ENCODE results near the gene UBE2G2.
A peak's percentile ranks its signal among the peaks of the same experiment; 100 is the strongest.
"Not testable (repeated sequence)": the region's sequence is repeated elsewhere in the genome, so short reads cannot be mapped to it uniquely, and the experiment has no call there.

Gene UBE2G2

DNA sequence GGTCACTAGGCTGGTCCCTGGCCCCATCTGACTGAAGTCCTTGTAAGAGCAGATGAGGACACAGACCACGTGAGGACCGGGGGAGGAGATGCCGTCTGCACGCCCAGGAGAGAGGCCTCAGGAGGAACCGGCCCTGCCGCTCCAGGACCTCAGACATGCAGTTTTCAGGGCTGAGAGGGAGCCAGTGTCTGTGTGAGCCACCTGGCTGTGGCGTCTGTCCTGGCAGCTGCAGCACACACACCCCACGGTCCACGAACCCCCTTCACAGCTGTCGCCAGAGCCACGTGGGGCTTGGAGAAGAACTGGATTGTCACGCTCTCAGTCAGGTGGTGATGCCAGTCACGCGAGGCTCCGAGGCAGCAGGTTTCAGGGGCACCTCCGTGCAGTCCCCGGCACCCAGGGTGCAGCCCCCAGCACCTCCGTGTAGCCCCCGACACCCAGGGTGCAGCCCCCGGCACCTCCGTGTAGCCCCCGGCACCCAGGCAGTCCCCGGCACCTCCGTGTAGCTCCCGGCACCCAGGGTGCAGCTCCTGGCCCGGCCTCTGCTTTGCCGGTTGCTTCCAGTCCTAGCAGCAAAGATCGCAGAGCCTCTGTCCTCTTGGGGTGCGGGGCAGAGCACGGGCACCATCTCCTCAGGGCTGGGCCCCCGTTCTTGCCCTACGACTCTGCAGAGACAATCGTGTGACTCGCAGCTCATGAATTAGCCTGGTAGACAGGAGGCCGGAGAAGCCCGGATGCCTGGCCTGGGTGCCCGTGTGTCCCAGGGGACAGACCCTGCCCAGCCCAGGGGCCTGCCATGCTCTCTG is 35.2 kb upstream of the UBE2G2 start:
- FAIRE-seq (no peak), DNase-seq (ENCODE audit: low spot score) (no peak)

DNA sequence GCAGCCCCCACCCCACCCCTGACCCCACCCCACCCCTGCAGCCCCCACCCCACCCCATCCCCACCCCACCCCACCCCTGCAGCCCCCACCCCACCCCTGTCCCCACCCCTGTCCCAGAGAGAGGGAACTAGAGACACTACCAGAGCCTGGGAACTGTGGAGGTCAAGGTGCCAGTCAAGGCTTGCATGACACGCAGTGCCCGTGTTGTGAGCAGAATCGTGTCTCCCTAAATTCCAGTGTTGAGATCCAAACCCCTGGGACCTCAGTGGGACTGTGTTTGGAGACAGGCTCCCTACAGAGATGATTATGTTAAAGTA is 34.7 kb upstream of the UBE2G2 start:
- no peak for FAIRE-seq
- DNase-seq (ENCODE audit: low spot score), result no peak

DNA sequence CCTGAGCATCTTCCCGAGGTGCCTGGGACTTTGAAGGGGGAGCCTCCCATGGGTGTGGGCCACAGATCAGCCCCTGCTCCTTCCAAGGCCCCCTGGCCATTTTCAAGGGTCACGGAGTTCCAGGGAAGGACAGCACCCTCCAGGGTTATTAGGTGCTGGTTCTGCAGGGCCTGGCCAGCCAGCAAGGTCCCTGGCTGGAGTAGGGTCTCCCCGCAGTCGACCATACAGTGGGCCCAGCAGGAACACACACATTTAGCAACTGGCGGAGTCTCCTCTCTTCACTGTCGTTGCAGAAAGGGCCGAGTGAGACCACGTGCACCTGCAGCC is 34.0 kb upstream of the UBE2G2 start:
- FAIRE-seq, result no peak
- no peak for DNase-seq (ENCODE audit: low spot score)

DNA sequence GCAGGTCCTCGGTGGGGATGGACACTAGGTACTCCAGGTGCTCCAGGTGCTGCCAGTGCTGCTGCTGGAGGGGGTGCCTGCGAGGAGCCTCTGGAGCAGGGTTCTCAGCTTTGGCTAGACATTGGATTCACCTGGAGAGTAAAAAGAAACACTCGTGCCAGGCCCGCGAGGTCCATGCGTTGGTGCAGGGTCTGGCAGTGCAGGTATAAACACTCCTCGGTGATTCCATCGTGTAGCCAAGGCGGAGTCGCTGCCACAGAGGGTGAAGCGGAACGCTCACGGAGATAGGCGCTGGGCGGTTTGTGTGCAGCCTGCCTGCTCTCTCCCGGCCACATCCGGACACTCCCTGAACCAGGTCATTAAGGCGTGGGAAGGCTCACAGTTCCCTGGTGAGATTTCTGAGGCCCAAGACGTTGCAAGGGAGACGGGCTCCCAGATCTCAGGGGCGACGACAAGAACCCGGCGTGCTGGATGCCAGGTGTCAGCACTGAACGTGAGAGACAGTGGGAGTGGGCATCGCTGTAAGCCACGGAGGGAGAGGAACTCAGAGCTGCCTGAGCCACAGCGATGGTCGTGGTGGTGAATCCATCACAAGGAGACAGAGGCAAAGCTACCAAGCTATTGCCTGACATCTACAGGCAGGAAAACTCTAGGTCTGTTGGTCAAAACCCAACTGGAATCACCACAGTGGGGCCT is 33.5 kb upstream of the UBE2G2 start:
- FAIRE-seq (no peak), DNase-seq (ENCODE audit: low spot score) (no peak)

DNA sequence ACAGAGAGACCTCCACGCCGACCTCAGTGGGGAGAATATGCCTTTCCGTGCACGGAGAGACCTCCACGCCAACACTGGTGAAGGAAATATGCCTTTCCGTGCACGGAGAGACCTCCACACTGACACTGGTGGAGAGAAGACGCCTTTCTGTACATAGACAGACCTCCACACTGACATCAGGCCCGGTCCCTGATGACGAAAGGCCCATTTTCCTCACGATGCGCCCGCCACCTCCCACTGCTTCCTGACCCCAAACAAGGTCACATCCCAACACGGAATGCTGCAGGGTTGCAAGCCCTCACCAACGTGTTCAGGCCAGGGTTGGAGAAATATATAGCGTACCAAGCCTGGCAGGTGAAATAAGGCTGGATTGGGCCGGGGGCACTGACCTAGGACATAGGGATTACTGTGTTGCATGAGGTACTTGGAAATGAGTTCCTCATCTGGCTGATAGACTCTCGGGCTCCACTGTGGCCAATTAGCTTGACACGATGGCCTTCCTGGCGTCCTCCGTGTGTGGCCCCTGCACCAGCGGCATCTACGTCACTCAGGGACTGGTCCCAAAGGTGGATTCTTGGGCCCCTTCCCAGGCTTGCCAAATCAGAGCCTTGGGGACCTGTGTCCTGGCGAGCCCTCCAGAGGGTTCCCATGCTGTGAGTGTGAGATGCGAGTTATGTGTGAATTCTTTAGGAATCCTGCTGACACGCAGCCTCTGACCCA is 32.8 kb upstream of the UBE2G2 start:
- no peak for FAIRE-seq
- DNase-seq (ENCODE audit: low spot score), result no peak

DNA sequence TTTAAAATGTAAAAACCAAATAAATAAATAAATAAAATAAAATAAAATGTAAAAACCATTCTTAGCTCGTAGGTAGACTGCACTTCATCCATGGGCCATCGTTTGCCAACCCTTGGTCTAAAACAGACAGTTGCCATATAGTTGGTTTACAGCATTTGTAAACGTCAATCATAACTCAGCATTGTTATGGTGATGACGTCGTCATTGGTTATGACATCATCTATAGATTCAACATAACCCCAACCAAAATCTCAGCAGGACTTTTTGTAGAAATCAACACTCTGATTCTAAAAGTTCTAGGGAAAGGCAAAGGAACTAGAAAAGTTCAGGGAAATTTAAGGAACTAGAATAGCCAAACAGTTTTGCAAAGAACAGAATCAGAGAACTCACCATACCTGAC is 32.0 kb upstream of the UBE2G2 start:
- FAIRE-seq (no peak), DNase-seq (ENCODE audit: low spot score) (no peak)

DNA sequence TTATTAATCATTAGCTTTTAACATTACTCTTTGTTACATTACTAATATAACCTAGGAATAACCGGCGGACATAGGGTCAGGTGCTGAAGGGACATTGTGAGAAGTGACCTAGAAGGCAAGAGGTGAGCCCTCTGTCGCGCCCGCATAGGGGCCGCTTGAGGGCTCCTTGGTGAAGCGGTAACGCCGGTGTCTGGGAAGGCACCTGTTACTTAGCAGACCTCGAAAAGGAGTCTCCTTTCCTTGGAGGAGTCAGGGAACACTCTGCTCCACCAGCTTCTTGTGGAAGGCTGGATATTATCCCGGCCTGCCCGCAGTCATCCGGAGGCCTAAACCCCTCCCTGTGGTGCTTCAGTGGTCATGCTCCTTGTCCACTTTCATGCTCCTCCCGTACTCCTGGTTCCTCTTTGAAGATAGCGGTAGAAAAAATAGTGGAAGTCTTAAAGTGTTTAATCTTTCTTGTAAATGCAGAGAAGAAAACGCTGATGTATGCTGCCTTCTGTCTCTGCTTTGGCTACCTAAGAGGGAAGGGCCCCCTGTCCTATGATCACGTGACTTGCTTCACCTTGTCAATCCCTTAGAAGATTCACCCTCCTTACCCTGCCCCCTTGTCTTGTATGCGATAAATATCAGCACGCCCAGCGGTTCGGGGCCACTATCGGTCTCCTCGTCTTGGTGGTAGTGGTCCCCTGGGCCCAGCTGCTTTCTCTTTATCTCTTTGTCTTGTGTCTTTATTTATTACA is 31.1 kb upstream of the UBE2G2 start:
- FAIRE-seq, result not testable (repeated sequence)

DNA sequence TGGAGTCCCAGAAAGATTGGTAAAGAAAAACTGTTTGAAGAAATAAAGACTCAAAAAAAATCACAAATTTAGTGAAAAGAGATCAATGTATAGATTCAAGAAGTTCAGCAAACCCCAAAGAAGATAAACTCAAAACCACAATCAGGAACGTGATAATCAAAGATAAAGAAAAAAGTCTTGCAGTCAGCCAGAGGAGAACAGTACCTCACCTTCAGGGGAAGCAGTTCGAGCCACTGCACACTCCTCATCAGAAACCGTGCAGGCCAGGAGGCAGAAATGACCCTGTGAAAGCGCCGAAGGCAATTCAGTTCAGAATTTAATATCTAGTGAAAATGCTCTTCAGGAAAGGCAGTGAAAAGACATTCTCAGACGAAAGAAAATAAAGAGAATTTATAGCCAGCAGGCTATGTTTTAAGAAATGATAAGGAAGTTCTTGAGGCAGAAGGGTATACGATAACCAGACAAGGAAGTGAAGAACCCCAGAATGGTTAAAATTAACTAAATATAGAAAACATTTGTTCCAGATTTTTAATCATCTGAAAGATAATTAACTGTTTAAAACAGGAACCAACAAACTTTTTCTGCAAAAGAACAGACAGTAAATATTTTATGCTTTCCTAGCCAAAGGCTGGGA is 29.7 kb upstream of the UBE2G2 start:
- FAIRE-seq (no peak), DNase-seq (ENCODE audit: low spot score) (no peak)

More for the DNA sequence above, 31.1 kb upstream of the UBE2G2 start:
- not testable (repeated sequence) for DNase-seq (ENCODE audit: low spot score)

DNA sequence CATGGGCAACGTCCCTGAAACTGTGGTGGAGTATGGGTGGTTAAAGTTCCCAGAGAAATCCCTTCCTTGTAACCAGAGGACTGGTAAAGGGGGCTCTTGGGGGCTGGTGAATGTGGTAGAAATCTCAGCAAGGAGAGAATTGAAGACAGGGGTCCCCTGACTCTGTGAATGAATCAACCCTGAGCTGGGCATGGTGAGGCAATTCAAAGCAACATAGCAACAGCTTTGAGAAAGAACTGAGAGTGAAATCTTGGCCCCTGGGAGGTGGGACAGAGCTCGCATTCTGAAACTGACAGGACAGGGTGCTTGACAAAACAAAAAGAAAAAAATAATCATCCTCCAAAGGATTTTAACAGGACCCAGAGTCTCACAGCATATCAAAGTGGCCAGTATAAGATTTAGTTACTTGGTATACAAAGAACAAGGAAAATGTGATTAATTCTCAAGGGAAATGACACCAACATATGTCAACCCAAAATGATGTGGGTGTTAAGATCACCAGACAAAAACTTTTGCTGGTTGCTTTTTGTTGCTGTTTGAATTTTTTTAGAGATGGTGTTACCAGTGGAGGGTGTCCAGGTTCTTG is 28.0 kb upstream of the UBE2G2 start:
- FAIRE-seq, result no peak
- no peak for DNase-seq (ENCODE audit: low spot score)

DNA sequence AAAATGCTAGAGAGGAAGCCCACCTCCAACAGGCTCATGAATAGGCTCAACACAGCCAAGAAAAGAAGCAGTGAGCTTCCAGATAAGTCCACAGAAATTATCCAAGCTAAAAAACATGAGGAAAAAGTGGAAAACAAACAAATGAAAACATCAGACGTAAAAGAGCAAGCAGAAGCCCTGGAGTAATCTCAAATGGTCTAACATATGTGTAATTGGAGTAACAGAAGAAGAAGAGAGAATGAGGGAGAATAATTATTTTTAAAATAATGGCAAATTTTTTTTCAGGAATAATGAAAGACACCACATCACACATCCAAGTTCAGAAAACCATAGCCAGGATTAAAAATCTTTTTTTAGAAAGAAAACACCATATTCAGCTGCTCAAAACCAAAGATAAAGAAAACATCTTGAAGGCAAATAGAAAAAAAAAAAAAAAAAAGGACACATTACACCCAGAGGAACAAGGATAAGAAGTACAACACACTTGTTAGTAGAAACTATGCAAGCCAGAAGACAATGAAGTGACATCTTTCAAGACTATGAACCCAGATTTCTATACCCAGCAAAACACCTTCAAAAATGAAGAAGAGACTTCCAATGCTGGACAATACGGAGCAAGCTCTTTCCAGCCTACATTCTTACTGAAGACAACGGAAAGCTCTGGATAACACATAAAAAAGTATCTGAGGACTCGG is 26.9 kb upstream of the UBE2G2 start:
- no peak for DNase-seq (ENCODE audit: low spot score)
- FAIRE-seq, result no peak

DNA sequence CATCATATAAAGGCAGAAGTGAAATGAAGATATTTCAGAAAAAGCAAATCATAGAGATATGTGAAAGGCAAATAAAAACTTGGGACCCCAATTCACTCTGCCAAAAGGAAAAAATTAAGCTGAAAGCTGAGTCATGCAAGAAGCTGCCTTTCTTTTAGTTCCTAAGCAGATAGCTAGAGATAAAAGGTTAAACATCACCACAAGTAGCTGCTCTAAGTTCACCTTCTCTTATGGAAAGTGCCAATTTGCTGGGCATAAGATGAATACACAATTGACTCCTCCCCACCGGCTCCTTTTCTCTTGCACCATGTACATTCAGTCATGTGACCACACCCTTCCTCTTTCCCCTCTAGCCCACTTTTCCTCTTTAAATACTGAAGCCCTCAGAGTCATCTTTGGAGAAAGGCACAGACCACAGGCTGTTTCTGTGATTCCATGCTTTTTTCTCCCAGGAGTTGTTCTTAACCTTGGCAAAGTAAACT is 21.6 kb upstream of the UBE2G2 start:
- no peak for FAIRE-seq
- DNase-seq (ENCODE audit: low spot score), result no peak

DNA sequence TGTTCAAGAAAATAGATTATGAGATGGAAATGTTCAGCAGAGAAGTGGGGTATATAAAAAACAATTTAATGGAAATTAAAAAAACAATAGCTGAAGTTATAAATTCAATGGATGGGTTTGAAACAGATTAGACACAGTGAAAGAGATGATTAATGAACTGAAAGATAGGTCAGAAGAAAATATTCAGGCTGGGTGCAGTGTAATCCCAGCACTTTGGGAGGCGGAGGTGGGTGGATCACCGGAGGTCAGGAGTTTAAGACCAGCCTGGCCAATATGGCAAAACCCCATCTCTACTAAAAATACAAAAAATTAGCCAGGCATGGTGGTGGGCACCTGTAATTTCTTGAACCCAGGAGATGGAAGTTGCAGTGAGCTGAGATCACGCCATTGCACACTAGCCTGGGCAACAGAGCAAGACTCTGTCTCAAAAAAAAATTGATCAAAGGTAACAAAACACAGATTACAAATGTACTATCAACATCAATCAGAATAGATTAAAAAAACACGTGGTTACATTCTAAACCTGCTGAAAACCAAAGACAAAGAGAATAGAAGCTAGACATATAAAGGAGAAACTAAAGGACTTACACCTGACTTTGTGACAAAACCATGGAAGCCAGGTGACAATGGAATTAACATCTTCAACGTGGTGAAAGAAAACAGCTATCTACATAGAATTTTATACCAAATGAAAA is 21.0 kb upstream of the UBE2G2 start:
- FAIRE-seq (no peak), DNase-seq (ENCODE audit: low spot score) (no peak)

DNA sequence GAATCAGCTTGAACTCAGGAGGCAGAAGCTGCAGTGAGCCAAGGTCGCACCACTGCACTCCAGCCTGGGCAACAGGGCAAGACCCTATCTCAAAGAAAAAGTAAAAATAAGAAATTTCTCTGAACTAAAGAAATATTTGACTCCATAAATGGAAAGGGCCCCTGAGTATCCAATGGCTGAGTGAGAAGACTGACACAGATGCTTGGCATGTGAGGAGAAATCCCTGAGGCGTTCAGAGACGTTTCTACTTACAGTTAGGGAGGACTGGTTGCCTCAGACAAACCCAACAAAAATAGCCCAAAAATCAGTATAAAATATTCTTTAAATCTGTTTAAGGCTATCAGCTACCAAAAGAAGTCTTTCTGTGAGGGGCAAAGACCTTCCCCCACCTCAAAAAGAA is 19.2 kb upstream of the UBE2G2 start:
- FAIRE-seq (no peak), DNase-seq (ENCODE audit: low spot score) (no peak)

DNA sequence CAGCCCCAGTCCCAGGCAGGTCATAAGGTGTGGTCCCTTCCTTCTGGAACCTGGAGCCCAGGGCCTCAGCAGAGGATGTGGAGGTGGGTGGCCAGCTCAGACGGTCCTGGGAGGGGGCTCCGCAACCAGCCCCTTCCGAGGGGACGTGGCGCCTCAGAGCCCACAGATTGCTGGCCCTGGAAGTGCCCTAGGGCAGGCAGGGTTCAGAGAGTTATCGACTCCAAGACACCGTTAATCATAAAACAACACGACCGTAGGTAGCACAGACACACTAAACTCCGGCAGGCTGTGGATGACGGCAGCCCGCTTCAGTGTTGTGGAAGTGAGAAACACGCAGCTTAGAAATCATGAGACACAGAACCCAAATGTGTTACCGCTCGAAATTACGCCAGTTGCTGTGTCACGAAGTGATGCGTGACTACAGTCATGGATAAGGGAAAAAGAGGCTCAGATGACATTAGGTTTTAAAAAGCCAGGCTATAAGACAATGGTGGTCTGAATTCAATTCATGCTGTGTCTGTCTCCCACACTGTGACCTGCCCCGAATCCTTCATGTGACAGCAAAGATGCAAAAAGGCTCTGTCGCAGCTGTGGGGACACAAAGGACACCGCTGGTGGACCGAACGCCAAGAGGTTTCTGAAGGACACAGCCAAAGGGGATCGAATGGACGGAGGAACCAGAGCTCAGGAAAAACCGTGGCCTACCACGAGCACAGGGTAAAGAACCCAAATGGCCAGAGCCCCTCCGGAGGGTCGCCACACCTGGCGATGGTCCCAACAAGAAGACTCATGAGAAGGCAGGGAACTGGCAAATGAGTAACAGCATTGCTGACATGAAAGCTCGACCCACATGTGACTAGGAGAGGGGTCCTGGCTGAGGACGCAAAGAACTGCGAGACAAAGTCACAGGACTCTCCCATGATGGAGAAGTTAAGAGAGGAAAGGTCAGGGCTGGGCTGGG is 17.9 kb upstream of the UBE2G2 start:
- DNase-seq (ENCODE audit: low spot score) (no peak), FAIRE-seq (no peak)

DNA sequence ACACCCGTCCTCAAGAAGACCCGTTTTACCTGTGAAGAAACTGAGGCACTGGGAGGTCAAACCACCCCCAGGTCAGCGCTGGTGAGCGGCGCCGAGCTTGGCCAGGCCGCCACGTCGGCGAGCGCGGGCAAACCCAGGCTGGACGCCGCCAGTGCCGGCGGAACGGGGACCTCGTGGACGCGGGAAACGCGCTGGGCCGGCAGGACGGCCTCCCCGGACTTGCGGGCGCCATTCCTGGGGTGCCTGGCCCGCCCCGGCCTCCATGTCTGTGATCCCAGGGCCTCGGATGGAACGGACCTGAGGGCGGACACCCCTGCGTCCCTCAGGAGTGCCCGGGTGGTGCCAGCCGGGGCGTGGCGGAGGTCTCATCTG is 17.0 kb upstream of the UBE2G2 start:
- DNase-seq (ENCODE audit: low spot score) (no peak), FAIRE-seq (no peak)

DNA sequence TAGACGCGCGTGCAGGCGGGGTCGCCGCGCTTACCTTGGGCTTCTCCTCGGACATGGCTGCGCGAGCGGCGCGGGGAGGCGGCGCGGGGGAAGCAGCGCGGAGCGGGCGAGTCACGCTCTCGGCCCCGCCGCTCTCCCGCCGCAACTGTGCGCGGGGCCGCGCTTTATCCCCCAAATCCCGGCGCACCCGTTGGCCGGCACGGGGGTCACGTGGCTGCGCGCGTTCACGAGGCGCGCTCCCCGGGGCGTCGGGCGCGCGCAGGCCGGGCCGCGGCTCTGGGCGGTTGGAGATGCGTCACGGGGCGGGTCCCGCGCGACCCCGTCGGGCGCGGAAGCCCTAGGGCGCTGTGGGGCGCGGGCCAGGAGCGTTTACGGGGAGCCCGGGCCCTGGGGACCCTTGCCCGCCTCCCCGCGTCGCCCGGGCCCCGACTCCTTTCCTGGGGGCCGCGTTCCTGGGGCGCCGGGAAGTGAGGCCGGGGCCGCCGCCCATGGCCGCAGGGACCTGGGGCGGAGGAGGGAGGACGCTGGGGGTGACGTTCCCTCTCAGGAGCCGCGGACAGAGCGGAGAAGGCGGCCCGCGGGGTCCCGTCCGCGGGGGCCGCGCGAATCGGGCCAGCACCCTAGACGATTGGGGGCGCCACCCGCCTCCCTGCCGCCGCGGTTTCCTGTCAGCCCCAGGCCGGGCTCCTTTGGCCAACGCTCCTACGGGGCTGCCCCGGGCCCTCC is 16.5 kb upstream of the UBE2G2 start, which contains the start of gene SUMO3:
Gene SUMO3, minus strand, starts transcription at position 149 of the 726 bp plus-strand sequence. Its CDS starts 94 bp downstream, at position 55.
- DNase-seq (ENCODE audit: low spot score) (peak; percentile 89), FAIRE-seq (no peak)

DNA sequence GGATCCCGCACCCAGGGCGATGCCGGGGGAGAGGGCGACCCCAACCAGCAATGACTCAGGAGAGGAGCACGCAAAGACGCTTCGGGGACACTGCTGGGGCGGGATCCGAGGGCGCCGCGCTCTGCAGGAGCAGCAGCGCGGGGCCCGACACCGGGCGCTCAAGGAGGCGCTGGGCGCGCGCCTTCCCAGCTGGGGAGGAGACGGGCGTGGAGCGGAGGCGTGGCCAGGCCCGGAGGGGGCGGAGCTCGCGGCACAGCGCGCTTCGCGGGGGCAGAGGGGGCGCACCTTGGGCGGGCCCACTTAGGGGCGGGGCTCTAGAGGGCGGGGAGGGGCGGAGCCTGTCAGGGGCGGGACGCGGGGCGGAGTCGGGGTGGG is 15.9 kb upstream of the UBE2G2 start:
- DNase-seq (ENCODE audit: low spot score) (peak; percentile 96), FAIRE-seq (peak; percentile 58)
